Stimulated activated CD4-positive, alpha-beta T cell treated with anti-CD3 and anti-CD28 coated beads, Interleukin-1b, Interleukin-23, amount 100 ng/mL, for 1 hour (primary cell): ENCODE data around the gene LCP2.

Experiments
- DNase-seq, 2 donors: peaks; one replicate each; pipeline ENCODE4 v3.0.0-alpha.2; 2020; ENCODE audit warnings: low read depth in 2 of 2

LCP2 gene

DNA sequence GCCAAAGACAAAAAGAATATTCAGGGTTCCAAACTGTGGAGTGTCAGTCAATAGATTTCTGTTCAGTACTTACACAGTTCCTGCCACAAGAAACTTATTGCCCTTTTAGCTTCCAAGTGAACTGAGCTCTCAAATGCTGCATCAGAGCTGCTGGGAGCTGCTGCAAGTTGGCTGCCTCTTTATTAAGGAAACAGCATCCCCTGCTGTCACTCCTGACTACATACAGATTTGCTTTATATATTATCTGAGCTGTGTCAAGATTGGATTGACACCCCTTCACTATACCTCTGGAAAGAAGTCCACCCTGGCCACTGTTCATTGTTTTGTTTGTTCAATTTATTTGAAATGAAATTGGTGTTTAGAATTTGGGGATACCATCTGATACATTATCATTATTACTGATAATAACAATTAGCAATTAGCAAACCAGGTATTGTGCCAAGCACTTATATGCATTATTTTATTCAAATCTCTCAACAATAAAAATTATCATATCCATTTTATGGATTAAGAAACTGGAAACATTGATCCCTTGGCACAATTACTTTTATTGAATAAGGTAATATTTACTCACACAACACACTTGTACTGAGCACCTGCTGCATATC lies 81.2 kb downstream of the LCP2 start:
- no peak for DNase-seq

DNA sequence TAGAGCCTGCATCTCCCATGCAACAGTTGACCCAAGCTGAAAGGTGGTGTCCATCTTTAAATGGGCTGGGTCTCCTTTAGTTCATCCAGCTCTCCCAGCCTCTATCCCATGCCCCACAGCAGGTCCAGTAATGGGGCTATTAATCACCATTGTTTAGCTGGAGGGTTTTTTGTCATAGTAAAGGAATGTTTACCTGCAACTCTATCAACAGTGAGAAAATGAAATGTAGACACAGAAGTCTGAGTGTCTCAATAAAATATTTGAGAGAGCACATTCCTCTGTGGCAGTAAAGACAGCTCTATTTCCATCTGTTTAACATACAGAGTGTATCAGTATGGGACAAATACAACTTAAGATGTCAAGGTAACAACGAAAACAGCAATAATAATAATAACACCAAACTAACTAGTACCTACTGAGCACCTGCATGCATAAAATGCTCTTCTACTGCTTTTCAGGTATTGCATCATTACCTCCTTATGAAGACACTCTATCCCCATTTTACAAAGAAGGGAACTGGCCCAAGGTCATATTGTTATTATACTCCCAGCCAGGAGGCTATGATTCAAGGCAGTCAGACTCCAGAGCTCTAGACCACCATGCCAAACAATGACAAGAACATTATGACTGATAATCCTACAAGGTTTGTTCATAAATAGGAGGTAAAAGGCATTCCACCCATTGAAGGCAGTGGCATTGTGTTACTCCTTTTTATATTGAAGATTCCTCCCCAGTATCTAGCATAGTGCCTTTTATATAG lies 85.8 kb downstream of the LCP2 start:
- no peak for DNase-seq

DNA sequence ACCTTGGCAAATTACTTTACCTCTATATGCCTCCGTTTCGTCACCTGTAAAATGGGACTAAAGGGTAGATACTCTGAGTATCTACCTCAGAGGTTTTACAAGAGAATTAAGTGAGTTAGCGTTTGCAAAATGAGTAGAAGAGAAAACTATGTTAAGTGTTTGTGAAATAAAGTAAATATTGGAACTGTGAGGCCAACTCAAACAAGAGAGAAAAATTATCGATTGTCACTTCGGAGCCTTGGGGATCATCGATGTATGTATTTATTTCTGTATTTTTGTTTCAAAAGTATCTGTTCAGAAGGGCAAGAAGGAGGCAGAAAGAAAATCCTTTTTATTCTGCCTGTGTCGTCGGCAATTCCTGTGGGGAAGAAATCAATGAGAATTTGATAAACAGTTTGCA lies 90.6 kb downstream of the LCP2 start:
- DNase-seq, result no peak

GRCh38 chr5:170206216-170206615 lies 91.4 kb downstream of the LCP2 start:
- no peak for DNase-seq

DNA sequence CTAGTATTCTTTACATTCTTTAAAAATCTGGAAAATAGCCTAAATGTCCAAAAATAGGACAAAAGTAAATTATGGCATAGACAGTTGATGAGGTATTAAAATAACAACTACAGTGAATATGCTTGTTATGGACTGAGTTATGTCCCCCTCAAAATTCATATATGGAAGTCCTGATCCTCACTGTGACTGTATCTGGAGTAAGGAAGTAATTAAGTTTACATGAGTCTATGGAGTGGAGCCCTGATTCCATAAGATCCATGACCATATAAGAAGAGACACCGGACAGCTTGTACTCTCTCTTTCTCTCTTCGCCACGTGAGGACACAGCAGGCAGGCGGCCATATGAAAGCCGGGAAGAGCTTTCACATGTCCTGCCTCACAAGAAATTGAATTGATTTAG lies 93.4 kb downstream of the LCP2 start:
- no peak for DNase-seq

- no peak for DNase-seq
Observed at GRCh38 chr5:170202117-170202516, 95.5 kb downstream of the LCP2 start.

GRCh38 chr5:170201311-170201710 lies 96.3 kb downstream of the LCP2 start:
- no peak for DNase-seq

DNA sequence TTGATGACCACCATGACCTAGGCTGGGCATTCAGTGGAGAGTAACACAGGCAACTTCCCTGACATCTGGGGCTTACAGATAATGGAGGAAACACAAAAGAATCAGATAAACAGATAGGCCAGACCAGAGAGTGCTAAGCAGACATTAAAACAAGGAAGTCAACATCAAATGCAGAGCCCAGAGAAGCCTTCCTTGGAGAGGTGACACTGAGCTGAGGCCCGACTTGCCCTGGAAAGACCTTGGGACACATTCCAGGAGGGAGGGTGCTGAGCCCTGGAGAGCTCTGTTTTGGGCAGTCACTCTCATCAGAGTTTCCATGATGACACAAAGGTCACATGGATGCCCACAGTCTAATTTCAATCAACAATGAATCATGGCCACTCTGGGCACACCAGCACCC lies 96.7 kb downstream of the LCP2 start:
- no peak for DNase-seq
